Globus pallidus (tissue), 1 donor: ENCODE measurements around the gene ID2.

Experiments used
- DNase-seq: peaks from one replicate; pipeline ENCODE4 v3.0.0-alpha.2; 2015; ENCODE audit warnings: low spot score

Gene ID2

GRCh38 chr2:8729939-8730338 lies 48.1 kb downstream of the ID2 start:
- DNase-seq: no peak

- no peak for DNase-seq
Observed at GRCh38 chr2:8732601-8733000, 50.7 kb downstream of the ID2 start.
